GM12878 (cell line): ENCODE measurements around the gene SCMH1. TPM values are rescaled to one million over a fixed set of nuclear protein-coding genes. Genes with fewer than 3 reads are reported as not detected.

Experiments
- CBX3 ChIP-seq: fragments of 200-600 bp; sonication (generic); IDR thresholded peaks from 2 replicates; pipeline ENCODE4 v1.6.1; 2016; ENCODE audit warnings: low read depth, borderline replicate concordance
- ETV6 ChIP-seq, 2 experiments: fragments of 450-650 bp in 1 of 2; IDR thresholded peaks in 1 of 2; conservative IDR thresholded peaks in 1 of 2; 2 replicates each; pipeline ENCODE4 v1.6.1; 2014; ENCODE audit warnings: antibody characterized with exemption in 1 of 2, borderline replicate concordance in 1 of 2, low read depth in 1 of 2, mild to moderate bottlenecking in 1 of 2, moderate library complexity in 1 of 2
- FOXK2 ChIP-seq: fragments of 450-650 bp; IDR thresholded peaks from 2 replicates; pipeline ENCODE4 v1.6.1; 2017; ENCODE audit warnings: mild to moderate bottlenecking, moderate library complexity
- GATAD2B ChIP-seq: fragments of 450-650 bp; conservative IDR thresholded peaks from 2 replicates; pipeline ENCODE4 v1.6.1; 2017; ENCODE audit warnings: low read depth, mild to moderate bottlenecking, moderate library complexity
- KLF5 ChIP-seq: fragments of 450-650 bp; IDR thresholded peaks from 2 replicates; pipeline ENCODE4 v1.6.1; 2014; ENCODE audit warnings: mild to moderate bottlenecking; ENCODE audit not compliant: partially characterized antibody
- MXI1 ChIP-seq: fragments of 150-350 bp; IDR thresholded peaks from 2 replicates; pipeline ENCODE4 v1.6.1; 2011; ENCODE audit warnings: low read depth, mild to moderate bottlenecking, inconsistent platforms, low read length, improper control_type of control experiment
- NR2F1 ChIP-seq: fragments of 450-650 bp; conservative IDR thresholded peaks from 2 replicates; pipeline ENCODE4 v1.6.1; 2017; ENCODE audit warnings: mild to moderate bottlenecking
- POLR2AphosphoS2 ChIP-seq: IDR thresholded peaks from 2 replicates; pipeline ENCODE4 v1.6.1; 2011; ENCODE audit warnings: low read depth, mild to moderate bottlenecking, low read length, improper control_type of control experiment, moderate library complexity
- SREBF2 ChIP-seq: IDR thresholded peaks from 2 replicates; pipeline ENCODE4 v1.6.1; 2012; ENCODE audit warnings: mild to moderate bottlenecking, low read length
- TBL1XR1 ChIP-seq: IDR thresholded peaks from 2 replicates; pipeline ENCODE4 v1.6.1; 2012; ENCODE audit warnings: low read depth, low read length, improper control_type of control experiment
- ZNF274 ChIP-seq: IDR thresholded peaks from one replicate; pipeline ENCODE4 v1.8.0; 2011; ENCODE audit not compliant: insufficient read length, insufficient read depth
- polyA plus RNA-seq, 11 experiments: library from polyadenylated mRNA; depleted of rRNA in 4 of 11; unstranded in 6 of 11; stranded (reverse) in 5 of 11; fragments of >200 nt; fragmentation: Nextera tagmentation in 4 of 11; fragmentation: Illumina TruSeq in 1 of 11; extraction: Ambion mirVana in 4 of 11; extraction: Trizol in 1 of 11; gene quantifications; 1 replicate in 1 of 11; 2 replicates in 10 of 11; pipeline versions ENCODE4 v1.2.1 to v1.2.3, GENCODE V29; 2011 to 2016; ENCODE audit warnings: inconsistent platforms in 2 of 11, missing spikeins in 2 of 11, low read depth in 1 of 11
- total RNA-seq, 4 experiments: library from RNA; depleted of rRNA in 3 of 4; stranded (reverse); fragments of >200 nt in 3 of 4; fragmentation: Illumina TruSeq in 1 of 4; extraction: Trizol in 1 of 4; gene quantifications; 2 replicates each; pipeline versions ENCODE4 v1.2.1 to v1.2.3, GENCODE V29; 2013 to 2021
- TF ChIP-seq, protein P1 (sequence below), 3 experiments: IDR thresholded peaks in 2 of 3; conservative IDR thresholded peaks in 1 of 3; 2 replicates each; pipeline ENCODE4 v1.5.1; 2011; ENCODE audit warnings: low read depth in 3 of 3, low read length in 3 of 3, mild to moderate bottlenecking in 3 of 3, control low read depth in 2 of 3, moderate library complexity in 2 of 3, inconsistent platforms in 1 of 3, mixed read lengths in 1 of 3; ENCODE audit not compliant: control insufficient read depth in 2 of 3, insufficient read depth in 1 of 3; ENCODE audit errors: extremely low read depth in 1 of 3
- TF ChIP-seq, protein P2 (sequence below): fragments of 450-650 bp; IDR thresholded peaks from 2 replicates; pipeline ENCODE4 v1.6.1; 2016; ENCODE audit warnings: mild to moderate bottlenecking
- TF ChIP-seq, protein P3 (sequence below): fragments of 450-650 bp; conservative IDR thresholded peaks from 2 replicates; pipeline ENCODE4 v1.6.1; 2017; ENCODE audit warnings: mild to moderate bottlenecking, moderate library complexity
- TF ChIP-seq, protein P4 (sequence below): fragments of 450-650 bp; IDR thresholded peaks from 2 replicates; pipeline ENCODE4 v1.6.1; 2018; ENCODE audit warnings: mild to moderate bottlenecking, low read depth, moderate library complexity; ENCODE audit not compliant: partially characterized antibody
- TF ChIP-seq, protein P5 (sequence below): fragments of 450-650 bp; IDR thresholded peaks from 2 replicates; pipeline ENCODE4 v1.6.1; 2017; ENCODE audit warnings: mild to moderate bottlenecking, moderate library complexity

Gene SCMH1
- total and polyA plus RNA-seq, 10 of the 15 experiments (the other 5 are each of a cell fraction or from before 2014, with no cell fraction given), result 7.5 to 44.1 (median 27.8) TPM

GRCh38 chr1:41241354-41241748 is 755 bp downstream of the SCMH1 start (continued):
- TF ChIP-seq, protein P1, sequence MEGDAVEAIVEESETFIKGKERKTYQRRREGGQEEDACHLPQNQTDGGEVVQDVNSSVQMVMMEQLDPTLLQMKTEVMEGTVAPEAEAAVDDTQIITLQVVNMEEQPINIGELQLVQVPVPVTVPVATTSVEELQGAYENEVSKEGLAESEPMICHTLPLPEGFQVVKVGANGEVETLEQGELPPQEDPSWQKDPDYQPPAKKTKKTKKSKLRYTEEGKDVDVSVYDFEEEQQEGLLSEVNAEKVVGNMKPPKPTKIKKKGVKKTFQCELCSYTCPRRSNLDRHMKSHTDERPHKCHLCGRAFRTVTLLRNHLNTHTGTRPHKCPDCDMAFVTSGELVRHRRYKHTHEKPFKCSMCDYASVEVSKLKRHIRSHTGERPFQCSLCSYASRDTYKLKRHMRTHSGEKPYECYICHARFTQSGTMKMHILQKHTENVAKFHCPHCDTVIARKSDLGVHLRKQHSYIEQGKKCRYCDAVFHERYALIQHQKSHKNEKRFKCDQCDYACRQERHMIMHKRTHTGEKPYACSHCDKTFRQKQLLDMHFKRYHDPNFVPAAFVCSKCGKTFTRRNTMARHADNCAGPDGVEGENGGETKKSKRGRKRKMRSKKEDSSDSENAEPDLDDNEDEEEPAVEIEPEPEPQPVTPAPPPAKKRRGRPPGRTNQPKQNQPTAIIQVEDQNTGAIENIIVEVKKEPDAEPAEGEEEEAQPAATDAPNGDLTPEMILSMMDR (IDR thresholded peaks at IDR 0.05 in 2 of 3, conservative IDR thresholded peaks at IDR 0.05 in 1 of 3; ENCODE audit: control insufficient read depth in 2 of 3, extremely low read depth in 1 of 3, insufficient read depth in 1 of 3, low read depth in 3 of 3, low read length in 3 of 3), result no peak
- 0 out of 2 replicates have a peak, but pooled peaks have one; percentile 80 for TF ChIP-seq MXI1
- TF ChIP-seq NR2F1, result 0 out of 2 replicates have a peak, but pooled peaks have one; percentile 67
- TF ChIP-seq, protein P2, sequence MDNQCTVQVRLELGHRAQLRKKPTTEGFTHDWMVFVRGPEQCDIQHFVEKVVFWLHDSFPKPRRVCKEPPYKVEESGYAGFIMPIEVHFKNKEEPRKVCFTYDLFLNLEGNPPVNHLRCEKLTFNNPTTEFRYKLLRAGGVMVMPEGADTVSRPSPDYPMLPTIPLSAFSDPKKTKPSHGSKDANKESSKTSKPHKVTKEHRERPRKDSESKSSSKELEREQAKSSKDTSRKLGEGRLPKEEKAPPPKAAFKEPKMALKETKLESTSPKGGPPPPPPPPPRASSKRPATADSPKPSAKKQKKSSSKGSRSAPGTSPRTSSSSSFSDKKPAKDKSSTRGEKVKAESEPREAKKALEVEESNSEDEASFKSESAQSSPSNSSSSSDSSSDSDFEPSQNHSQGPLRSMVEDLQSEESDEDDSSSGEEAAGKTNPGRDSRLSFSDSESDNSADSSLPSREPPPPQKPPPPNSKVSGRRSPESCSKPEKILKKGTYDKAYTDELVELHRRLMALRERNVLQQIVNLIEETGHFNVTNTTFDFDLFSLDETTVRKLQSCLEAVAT, result no peak
- no peak for TF ChIP-seq SREBF2
- no peak for TF ChIP-seq POLR2AphosphoS2
- TF ChIP-seq FOXK2, result no peak
- no peak for TF ChIP-seq TBL1XR1
- TF ChIP-seq ETV6 (conservative IDR thresholded peaks at IDR 0.05 in 1 of 2, IDR thresholded peaks at IDR 0.05 in 1 of 2; ENCODE audit: borderline replicate concordance in 1 of 2, low read depth in 1 of 2), result no peak
- TF ChIP-seq, protein P3, sequence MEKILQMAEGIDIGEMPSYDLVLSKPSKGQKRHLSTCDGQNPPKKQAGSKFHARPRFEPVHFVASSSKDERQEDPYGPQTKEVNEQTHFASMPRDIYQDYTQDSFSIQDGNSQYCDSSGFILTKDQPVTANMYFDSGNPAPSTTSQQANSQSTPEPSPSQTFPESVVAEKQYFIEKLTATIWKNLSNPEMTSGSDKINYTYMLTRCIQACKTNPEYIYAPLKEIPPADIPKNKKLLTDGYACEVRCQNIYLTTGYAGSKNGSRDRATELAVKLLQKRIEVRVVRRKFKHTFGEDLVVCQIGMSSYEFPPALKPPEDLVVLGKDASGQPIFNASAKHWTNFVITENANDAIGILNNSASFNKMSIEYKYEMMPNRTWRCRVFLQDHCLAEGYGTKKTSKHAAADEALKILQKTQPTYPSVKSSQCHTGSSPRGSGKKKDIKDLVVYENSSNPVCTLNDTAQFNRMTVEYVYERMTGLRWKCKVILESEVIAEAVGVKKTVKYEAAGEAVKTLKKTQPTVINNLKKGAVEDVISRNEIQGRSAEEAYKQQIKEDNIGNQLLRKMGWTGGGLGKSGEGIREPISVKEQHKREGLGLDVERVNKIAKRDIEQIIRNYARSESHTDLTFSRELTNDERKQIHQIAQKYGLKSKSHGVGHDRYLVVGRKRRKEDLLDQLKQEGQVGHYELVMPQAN, result peak; percentile 50; the same call in 1 of the 2 replicates
- no peak for TF ChIP-seq ZNF274
- TF ChIP-seq, protein P4, sequence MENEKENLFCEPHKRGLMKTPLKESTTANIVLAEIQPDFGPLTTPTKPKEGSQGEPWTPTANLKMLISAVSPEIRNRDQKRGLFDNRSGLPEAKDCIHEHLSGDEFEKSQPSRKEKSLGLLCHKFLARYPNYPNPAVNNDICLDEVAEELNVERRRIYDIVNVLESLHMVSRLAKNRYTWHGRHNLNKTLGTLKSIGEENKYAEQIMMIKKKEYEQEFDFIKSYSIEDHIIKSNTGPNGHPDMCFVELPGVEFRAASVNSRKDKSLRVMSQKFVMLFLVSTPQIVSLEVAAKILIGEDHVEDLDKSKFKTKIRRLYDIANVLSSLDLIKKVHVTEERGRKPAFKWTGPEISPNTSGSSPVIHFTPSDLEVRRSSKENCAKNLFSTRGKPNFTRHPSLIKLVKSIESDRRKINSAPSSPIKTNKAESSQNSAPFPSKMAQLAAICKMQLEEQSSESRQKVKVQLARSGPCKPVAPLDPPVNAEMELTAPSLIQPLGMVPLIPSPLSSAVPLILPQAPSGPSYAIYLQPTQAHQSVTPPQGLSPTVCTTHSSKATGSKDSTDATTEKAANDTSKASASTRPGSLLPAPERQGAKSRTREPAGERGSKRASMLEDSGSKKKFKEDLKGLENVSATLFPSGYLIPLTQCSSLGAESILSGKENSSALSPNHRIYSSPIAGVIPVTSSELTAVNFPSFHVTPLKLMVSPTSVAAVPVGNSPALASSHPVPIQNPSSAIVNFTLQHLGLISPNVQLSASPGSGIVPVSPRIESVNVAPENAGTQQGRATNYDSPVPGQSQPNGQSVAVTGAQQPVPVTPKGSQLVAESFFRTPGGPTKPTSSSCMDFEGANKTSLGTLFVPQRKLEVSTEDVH, result no peak
- TF ChIP-seq KLF5, result no peak
- no peak for TF ChIP-seq CBX3
- TF ChIP-seq, protein P5, sequence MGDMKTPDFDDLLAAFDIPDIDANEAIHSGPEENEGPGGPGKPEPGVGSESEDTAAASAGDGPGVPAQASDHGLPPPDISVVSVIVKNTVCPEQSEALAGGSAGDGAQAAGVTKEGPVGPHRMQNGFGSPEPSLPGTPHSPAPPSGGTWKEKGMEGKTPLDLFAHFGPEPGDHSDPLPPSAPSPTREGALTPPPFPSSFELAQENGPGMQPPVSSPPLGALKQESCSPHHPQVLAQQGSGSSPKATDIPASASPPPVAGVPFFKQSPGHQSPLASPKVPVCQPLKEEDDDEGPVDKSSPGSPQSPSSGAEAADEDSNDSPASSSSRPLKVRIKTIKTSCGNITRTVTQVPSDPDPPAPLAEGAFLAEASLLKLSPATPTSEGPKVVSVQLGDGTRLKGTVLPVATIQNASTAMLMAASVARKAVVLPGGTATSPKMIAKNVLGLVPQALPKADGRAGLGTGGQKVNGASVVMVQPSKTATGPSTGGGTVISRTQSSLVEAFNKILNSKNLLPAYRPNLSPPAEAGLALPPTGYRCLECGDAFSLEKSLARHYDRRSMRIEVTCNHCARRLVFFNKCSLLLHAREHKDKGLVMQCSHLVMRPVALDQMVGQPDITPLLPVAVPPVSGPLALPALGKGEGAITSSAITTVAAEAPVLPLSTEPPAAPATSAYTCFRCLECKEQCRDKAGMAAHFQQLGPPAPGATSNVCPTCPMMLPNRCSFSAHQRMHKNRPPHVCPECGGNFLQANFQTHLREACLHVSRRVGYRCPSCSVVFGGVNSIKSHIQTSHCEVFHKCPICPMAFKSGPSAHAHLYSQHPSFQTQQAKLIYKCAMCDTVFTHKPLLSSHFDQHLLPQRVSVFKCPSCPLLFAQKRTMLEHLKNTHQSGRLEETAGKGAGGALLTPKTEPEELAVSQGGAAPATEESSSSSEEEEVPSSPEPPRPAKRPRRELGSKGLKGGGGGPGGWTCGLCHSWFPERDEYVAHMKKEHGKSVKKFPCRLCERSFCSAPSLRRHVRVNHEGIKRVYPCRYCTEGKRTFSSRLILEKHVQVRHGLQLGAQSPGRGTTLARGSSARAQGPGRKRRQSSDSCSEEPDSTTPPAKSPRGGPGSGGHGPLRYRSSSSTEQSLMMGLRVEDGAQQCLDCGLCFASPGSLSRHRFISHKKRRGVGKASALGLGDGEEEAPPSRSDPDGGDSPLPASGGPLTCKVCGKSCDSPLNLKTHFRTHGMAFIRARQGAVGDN, result peak; percentile 89
- 0 out of 2 replicates have a peak, but pooled peaks have one; percentile 83 for TF ChIP-seq GATAD2B
